GM23338 (cell line): ENCODE measurements around the gene LYPLAL1. TPM values are rescaled to one million over a fixed set of nuclear protein-coding genes. Genes with fewer than 3 reads are reported as not detected.

ENCODE experiments used
- ATAC-seq: fragments of 200-7000 bp; cut with Tn5 transposase; 3 replicates; pipeline ENCODE4 v1.9.1; 2020
- DNase-seq: peaks from one replicate; pipeline ENCODE4 v3.0.0-alpha.2; 2015; ENCODE audit warnings: low spot score
- H2AFZ ChIP-seq: fragments of 200-600 bp; sonication (generic); 2 replicates; pipeline ENCODE4 v1.8.0; 2016; ENCODE audit warnings: antibody characterized with exemption, mild to moderate bottlenecking, moderate library complexity
- H3F3A ChIP-seq: fragments of 200-600 bp; sonication (generic); replicated peaks from 2 replicates; pipeline ENCODE4 v1.8.0; 2017; ENCODE audit warnings: antibody characterized with exemption, mixed run types, low read depth
- H3K27ac ChIP-seq: fragments of 200-600 bp; sonication (generic); 2 replicates; pipeline ENCODE4 v1.6.1; 2016; ENCODE audit warnings: low read depth
- H3K27me3 ChIP-seq: fragments of 200-600 bp; sonication (generic); 2 replicates; pipeline ENCODE4 v1.8.0; 2016; ENCODE audit warnings: mild to moderate bottlenecking, mixed run types, moderate library complexity; ENCODE audit not compliant: insufficient read depth
- H3K36me3 ChIP-seq: fragments of 200-600 bp; sonication (generic); 2 replicates; pipeline ENCODE4 v1.8.0; 2016; ENCODE audit warnings: mild to moderate bottlenecking; ENCODE audit not compliant: insufficient read depth
- H3K4me1 ChIP-seq: fragments of 200-600 bp; sonication (generic); 2 replicates; pipeline ENCODE4 v1.8.0; 2016; ENCODE audit warnings: mild to moderate bottlenecking, moderate library complexity; ENCODE audit not compliant: insufficient read depth
- H3K4me2 ChIP-seq: fragments of 200-600 bp; sonication (generic); 2 replicates; pipeline ENCODE4 v1.7.1; 2017; ENCODE audit warnings: mixed run types
- H3K4me3 ChIP-seq: fragments of 200-600 bp; sonication (generic); 2 replicates; pipeline ENCODE4 v1.6.1; 2016; ENCODE audit warnings: mixed run types
- H3K79me2 ChIP-seq: fragments of 200-600 bp; sonication (generic); replicated peaks from 2 replicates; pipeline ENCODE4 v1.8.0; 2017; ENCODE audit warnings: mild to moderate bottlenecking; ENCODE audit not compliant: insufficient read depth
- H3K9me2 ChIP-seq: fragments of 200-600 bp; sonication (generic); 2 replicates; pipeline ENCODE4 v1.8.0; 2017; ENCODE audit not compliant: insufficient read depth
- H4K20me1 ChIP-seq: fragments of 200-600 bp; sonication (generic); replicated peaks from 2 replicates; pipeline ENCODE4 v1.8.0; 2017; ENCODE audit warnings: mild to moderate bottlenecking; ENCODE audit not compliant: insufficient read depth
- H3K27ac Mint-ChIP-seq: 2 replicates; pipeline ENCODE4 v1.8.0; 2020; ENCODE audit warnings: inconsistent platforms, mild to moderate bottlenecking, moderate library complexity, mixed read lengths
- H3K27me3 Mint-ChIP-seq: 3 replicates; pipeline ENCODE4 v1.8.0; 2022; ENCODE audit warnings: low read depth, mild to moderate bottlenecking, moderate library complexity, mixed read lengths, inconsistent platforms; ENCODE audit not compliant: insufficient read depth, poor library complexity
- H3K36me3 Mint-ChIP-seq: 3 replicates; pipeline ENCODE4 v1.8.0; 2021; ENCODE audit warnings: low read depth, mild to moderate bottlenecking, inconsistent platforms, moderate library complexity, mixed read lengths
- H3K4me1 Mint-ChIP-seq: 3 replicates; pipeline ENCODE4 v1.8.0; 2020; ENCODE audit warnings: mild to moderate bottlenecking, inconsistent platforms, mixed read lengths
- H3K4me3 Mint-ChIP-seq: 3 replicates; pipeline ENCODE4 v1.8.0; 2021; ENCODE audit warnings: moderate library complexity, mild to moderate bottlenecking, inconsistent platforms, mixed read lengths
- H3K9me3 Mint-ChIP-seq: 3 replicates; pipeline ENCODE4 v1.8.0; 2020; ENCODE audit warnings: moderate library complexity, mild to moderate bottlenecking, inconsistent platforms, mixed read lengths
- CREB1 ChIP-seq: fragments of 250-450 bp; sonication (Bioruptor Pico); IDR thresholded peaks from 2 replicates; pipeline ENCODE4 v1.5.0; 2020; ENCODE audit warnings: low read depth, mild to moderate bottlenecking, moderate library complexity
- CTCF ChIP-seq, 2 experiments: fragments of 200-600 bp in 1 of 2; sonication (generic) in 1 of 2; conservative IDR thresholded peaks; 2 replicates each; pipeline versions ENCODE4 v1.5.1 to v1.6.1; 2016 to 2017; ENCODE audit warnings: antibody characterized with exemption in 2 of 2, low read depth in 2 of 2, mild to moderate bottlenecking in 2 of 2, moderate library complexity in 1 of 2
- ETS1 ChIP-seq: IDR thresholded peaks from 2 replicates; pipeline ENCODE4 v1.6.1; 2016; ENCODE audit warnings: antibody characterized with exemption
- EZH2 ChIP-seq: fragments of 200-600 bp; sonication (generic); IDR thresholded peaks from one replicate; pipeline ENCODE4 v1.8.0; 2017; ENCODE audit warnings: antibody characterized with exemption, mild to moderate bottlenecking, low read depth; ENCODE audit not compliant: unreplicated experiment
- EZH2phosphoT487 ChIP-seq: fragments of 200-600 bp; sonication (generic); IDR thresholded peaks from one replicate; pipeline ENCODE4 v1.8.1; 2018; ENCODE audit warnings: antibody characterized with exemption; ENCODE audit not compliant: unreplicated experiment
- JUNB ChIP-seq: IDR thresholded peaks from one replicate; pipeline ENCODE4 v1.6.1; 2016; ENCODE audit warnings: antibody characterized with exemption; ENCODE audit not compliant: unreplicated experiment
- NANOG ChIP-seq: IDR thresholded peaks from 2 replicates; pipeline ENCODE4 v1.6.1; 2016; ENCODE audit warnings: antibody characterized with exemption, borderline replicate concordance
- POLR2AphosphoS5 ChIP-seq: IDR thresholded peaks from 2 replicates; pipeline ENCODE4 v1.6.1; 2016; ENCODE audit warnings: antibody characterized with exemption, low read depth
- REST ChIP-seq: IDR thresholded peaks from one replicate; pipeline ENCODE4 v1.6.1; 2018; ENCODE audit warnings: antibody characterized with exemption; ENCODE audit not compliant: unreplicated experiment
- STAT1 ChIP-seq: IDR thresholded peaks from one replicate; pipeline ENCODE4 v1.6.1; 2016; ENCODE audit warnings: antibody characterized with exemption; ENCODE audit not compliant: unreplicated experiment
- ZNF114 ChIP-seq: fragments of 250-450 bp; sonication (Bioruptor Pico); IDR thresholded peaks from 2 replicates; pipeline ENCODE4 v1.5.0; 2020; ENCODE audit warnings: mild to moderate bottlenecking, moderate library complexity
- ZNF331 ChIP-seq: fragments of 250-450 bp; sonication (Bioruptor Pico); IDR thresholded peaks from 2 replicates; pipeline ENCODE4 v1.5.0; 2020; ENCODE audit warnings: low read depth, mild to moderate bottlenecking, moderate library complexity
- ZNF462 ChIP-seq: fragments of 250-450 bp; sonication (Bioruptor Pico); IDR thresholded peaks from 2 replicates; pipeline ENCODE4 v1.5.0; 2020; ENCODE audit warnings: mild to moderate bottlenecking, moderate library complexity
- polyA plus RNA-seq: library from polyadenylated mRNA; unstranded; fragments of >200 nt; fragmentation: Nextera tagmentation; extraction: Ambion mirVana; gene quantifications from 2 replicates; pipeline ENCODE4 v1.2.1, GENCODE V29; 2016
- total RNA-seq: library from RNA; depleted of rRNA; stranded (reverse); fragments of >200 nt; shearing (Covaris generic); gene quantifications from 2 replicates; pipeline ENCODE4 v1.2.3, GENCODE V29; 2014

Gene LYPLAL1
- total and polyA plus RNA-seq, 2 experiments from 2014 or later = 9.9 to 60.2 TPM

GRCh38 chr1:219155135-219155534, 18.5 kb upstream of the LYPLAL1 start (continued):
- TF ChIP-seq ZNF114 (no peak), CREB1 (no peak)

- Mint-ChIP-seq H3K27ac (no peak overlapping the region), H3K4me3 (no peak overlapping the region), H3K9me3 (no peaks in the 10 kb centered on the region), H3K36me3 (no peaks in the 10 kb centered on the region), H3K27me3 (no peaks in the 10 kb centered on the region), H3K4me1 (peaks cover 2% of the 10 kb centered on the region; the same call in 1 of the 3 replicates)
- no peak overlapping the region for H2AFZ ChIP-seq
- H4K20me1 ChIP-seq = no peaks in the 10 kb centered on the region
- no peaks in the 10 kb centered on the region for H3F3A ChIP-seq
- H3K4me1 ChIP-seq = no peaks in the 10 kb centered on the region; the same call in 1 of the 2 replicates
- ATAC-seq = no peak
- H3K4me2 ChIP-seq = no peak overlapping the region
- H3K79me2 ChIP-seq = no peaks in the 10 kb centered on the region
- H3K36me3 ChIP-seq = no peaks in the 10 kb centered on the region
- DNase-seq = no peak
- no peak for TF ChIP-seq CTCF (conservative IDR thresholded peaks at IDR 0.05; ENCODE audit: low read depth in 2 of 2)
- TF ChIP-seq NANOG = no peak
- TF ChIP-seq ZNF114 = no peak
- no peak for TF ChIP-seq JUNB
- no peak for TF ChIP-seq ETS1
- no peak for TF ChIP-seq REST
- no peak for TF ChIP-seq STAT1
- TF ChIP-seq ZNF462 = no peak
- no peak for TF ChIP-seq EZH2
- no peak for TF ChIP-seq CREB1
- TF ChIP-seq ZNF331 (CRISPR knock-in tag) = no peak
- no peak for TF ChIP-seq EZH2phosphoT487
- no peak for TF ChIP-seq POLR2AphosphoS5
- no peaks in the 10 kb centered on the region for H3K27me3 ChIP-seq
- H3K9me2 ChIP-seq = no peaks in the 10 kb centered on the region; the same call in 1 of the 2 replicates
- H3K4me3 ChIP-seq = no peak overlapping the region
- H3K27ac ChIP-seq = no peak overlapping the region
Observed at GRCh38 chr1:219159946-219160645, 13.6 kb upstream of the LYPLAL1 start.
